ENCODE data around the gene ZDHHC14. TPM values are rescaled to one million over a fixed set of nuclear protein-coding genes. Genes with fewer than 3 reads are reported as not detected.

The ZDHHC14 gene
- total RNA-seq, 1 donor from 2014 or later = 5.1 TPM

DNA sequence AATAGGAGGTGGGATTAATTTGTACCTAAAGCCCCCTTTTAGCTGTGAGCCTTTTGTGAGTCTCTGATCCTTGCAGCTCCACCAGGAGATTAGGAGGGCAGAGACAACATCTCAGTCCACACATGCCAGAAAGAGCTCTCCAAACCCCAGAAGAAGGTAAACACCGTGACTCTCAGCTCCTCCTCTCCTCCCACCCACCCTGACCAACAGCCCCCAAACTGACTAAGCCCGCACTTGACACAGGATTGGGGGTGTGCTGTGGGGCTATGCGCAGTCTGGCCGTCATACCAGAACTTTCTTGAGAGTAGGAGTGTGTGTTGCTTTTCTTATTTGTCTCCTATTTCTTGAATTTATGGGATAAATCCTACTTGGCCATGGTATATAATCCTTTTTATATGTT lies 277.3 kb downstream of the ZDHHC14 start:
- Mint-ChIP-seq H3K27ac (ENCODE audit: unreplicated experiment) (no peak overlapping the region), H3K9me3 (ENCODE audit: unreplicated experiment) (peaks cover 6% of the 10 kb centered on the region)
- TF ChIP-seq CTCF (IDR thresholded peaks at IDR 0.05; ENCODE audit: partially characterized antibody, unreplicated experiment) = no peak

GRCh38 chr6:157659536-157660271 lies 278.7 kb downstream of the ZDHHC14 start:
- Mint-ChIP-seq H3K4me3 (ENCODE audit: unreplicated experiment) (no peak overlapping the region), H3K4me1 (ENCODE audit: low read depth, unreplicated experiment) (peaks cover 13% of the 10 kb centered on the region), H3K36me3 (ENCODE audit: unreplicated experiment) (peaks cover 10% of the 10 kb centered on the region), H3K27me3 (ENCODE audit: unreplicated experiment) (peaks cover 3% of the 10 kb centered on the region), H3K9me3 (ENCODE audit: unreplicated experiment) (peaks cover 6% of the 10 kb centered on the region), H3K27ac (ENCODE audit: unreplicated experiment) (no peak overlapping the region)
- no peak for DNase-seq
- TF ChIP-seq CTCF (IDR thresholded peaks at IDR 0.05; ENCODE audit: partially characterized antibody, unreplicated experiment) = no peak

More for the DNA sequence above, 277.3 kb downstream of the ZDHHC14 start:
- no peak for DNase-seq
- Mint-ChIP-seq H3K36me3 (ENCODE audit: unreplicated experiment) (no peaks in the 10 kb centered on the region), H3K4me1 (ENCODE audit: low read depth, unreplicated experiment) (peaks cover 11% of the 10 kb centered on the region), H3K27me3 (ENCODE audit: unreplicated experiment) (peaks cover 3% of the 10 kb centered on the region), H3K4me3 (ENCODE audit: unreplicated experiment) (no peak overlapping the region)

- peaks cover 17% of the 10 kb centered on the region for H3K4me1 Mint-ChIP-seq (ENCODE audit: low read depth, unreplicated experiment)
- no peak overlapping the region for H3K27ac Mint-ChIP-seq (ENCODE audit: unreplicated experiment)
Measured at GRCh38 chr6:157660414-157660813, 279.4 kb downstream of the ZDHHC14 start.

GRCh38 chr6:157661652-157662051 lies 280.7 kb downstream of the ZDHHC14 start:
- no peak for TF ChIP-seq CTCF (IDR thresholded peaks at IDR 0.05; ENCODE audit: partially characterized antibody, unreplicated experiment)
- Mint-ChIP-seq H3K9me3 (ENCODE audit: unreplicated experiment) (peaks cover 6% of the 10 kb centered on the region), H3K27me3 (ENCODE audit: unreplicated experiment) (peaks cover 3% of the 10 kb centered on the region), H3K36me3 (ENCODE audit: unreplicated experiment) (peaks cover 10% of the 10 kb centered on the region), H3K4me1 (ENCODE audit: low read depth, unreplicated experiment) (peaks cover 17% of the 10 kb centered on the region), H3K4me3 (ENCODE audit: unreplicated experiment) (no peak overlapping the region), H3K27ac (ENCODE audit: unreplicated experiment) (no peak overlapping the region)
- no peak for DNase-seq

More at GRCh38 chr6:157660414-157660813, 279.4 kb downstream of the ZDHHC14 start:
- peaks cover 10% of the 10 kb centered on the region for H3K36me3 Mint-ChIP-seq (ENCODE audit: unreplicated experiment)
- peaks cover 3% of the 10 kb centered on the region for H3K27me3 Mint-ChIP-seq (ENCODE audit: unreplicated experiment)
- peaks cover 6% of the 10 kb centered on the region for H3K9me3 Mint-ChIP-seq (ENCODE audit: unreplicated experiment)
- DNase-seq = no peak
- TF ChIP-seq CTCF (IDR thresholded peaks at IDR 0.05; ENCODE audit: partially characterized antibody, unreplicated experiment) = no peak
- H3K4me3 Mint-ChIP-seq (ENCODE audit: unreplicated experiment) = no peak overlapping the region

DNA sequence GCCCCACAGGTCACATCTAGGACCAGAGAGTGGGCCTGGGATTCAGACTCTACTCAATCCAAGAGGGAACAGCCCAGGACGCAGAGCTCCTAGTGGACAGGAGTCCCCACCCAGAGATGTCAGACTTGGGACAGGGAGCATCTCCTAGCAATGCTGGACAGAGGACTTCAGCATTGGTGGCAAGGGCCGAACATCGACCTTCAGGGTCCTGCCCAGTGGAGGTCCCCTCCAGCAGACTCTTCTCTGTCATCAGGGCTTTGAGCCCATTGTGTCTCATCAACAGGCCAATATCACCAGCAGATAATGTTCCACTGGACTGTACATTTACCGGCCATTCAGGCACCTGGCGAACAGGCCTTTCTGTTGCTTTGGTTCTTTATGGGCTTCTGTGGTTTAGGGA lies 282.3 kb downstream of the ZDHHC14 start:
- no peak for DNase-seq
- no peak overlapping the region for H3K4me3 Mint-ChIP-seq (ENCODE audit: unreplicated experiment)
- no peak for TF ChIP-seq CTCF (IDR thresholded peaks at IDR 0.05; ENCODE audit: partially characterized antibody, unreplicated experiment)
- no peak overlapping the region for H3K27ac Mint-ChIP-seq (ENCODE audit: unreplicated experiment)
- H3K36me3 Mint-ChIP-seq (ENCODE audit: unreplicated experiment) = peaks cover 10% of the 10 kb centered on the region
- peaks cover 6% of the 10 kb centered on the region for H3K9me3 Mint-ChIP-seq (ENCODE audit: unreplicated experiment)
- peaks cover 3% of the 10 kb centered on the region for H3K27me3 Mint-ChIP-seq (ENCODE audit: unreplicated experiment)
- peaks cover 17% of the 10 kb centered on the region for H3K4me1 Mint-ChIP-seq (ENCODE audit: low read depth, unreplicated experiment)

Measured in glutamatergic neuron (in vitro differentiated cells).